CD4-positive, alpha-beta T cell treated with Interleukin-17A for 4 hours (primary cell): Measurements from ENCODE around the gene TMEM138.

Source experiments
- DNase-seq: peaks from one replicate; pipeline ENCODE4 v3.0.0-alpha.2; 2020; ENCODE audit warnings: mixed read lengths

Gene TMEM138

DNA sequence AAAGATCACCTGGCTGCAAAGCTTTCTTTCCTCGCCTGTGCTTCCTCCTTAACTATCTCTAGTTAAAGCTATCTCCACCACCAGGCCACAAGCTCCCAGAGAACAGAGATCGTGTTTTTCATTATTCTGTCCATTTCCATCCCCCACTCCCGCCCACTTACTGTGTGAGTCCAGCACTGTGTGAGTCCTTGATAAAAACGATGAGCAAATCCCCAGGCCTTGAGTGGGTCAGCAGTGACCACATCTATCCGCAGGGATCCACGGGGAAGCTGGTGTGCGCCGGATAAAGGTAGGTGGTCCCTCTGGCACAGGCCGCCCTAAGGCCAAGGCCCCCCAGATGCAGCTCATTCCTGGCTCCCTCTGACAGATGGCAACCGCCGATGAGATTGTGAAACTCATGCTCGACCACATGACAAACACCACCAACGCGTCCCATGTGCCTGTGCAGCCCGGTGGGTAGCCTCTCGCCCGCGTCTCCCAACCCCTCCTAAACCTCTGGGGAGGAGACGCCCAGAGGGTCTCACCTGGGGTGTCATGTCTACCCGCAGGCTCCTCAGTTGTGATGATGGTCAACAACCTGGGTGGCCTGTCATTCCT lies 19.9 kb upstream of the TMEM138 start:
- DNase-seq: no peak

DNA sequence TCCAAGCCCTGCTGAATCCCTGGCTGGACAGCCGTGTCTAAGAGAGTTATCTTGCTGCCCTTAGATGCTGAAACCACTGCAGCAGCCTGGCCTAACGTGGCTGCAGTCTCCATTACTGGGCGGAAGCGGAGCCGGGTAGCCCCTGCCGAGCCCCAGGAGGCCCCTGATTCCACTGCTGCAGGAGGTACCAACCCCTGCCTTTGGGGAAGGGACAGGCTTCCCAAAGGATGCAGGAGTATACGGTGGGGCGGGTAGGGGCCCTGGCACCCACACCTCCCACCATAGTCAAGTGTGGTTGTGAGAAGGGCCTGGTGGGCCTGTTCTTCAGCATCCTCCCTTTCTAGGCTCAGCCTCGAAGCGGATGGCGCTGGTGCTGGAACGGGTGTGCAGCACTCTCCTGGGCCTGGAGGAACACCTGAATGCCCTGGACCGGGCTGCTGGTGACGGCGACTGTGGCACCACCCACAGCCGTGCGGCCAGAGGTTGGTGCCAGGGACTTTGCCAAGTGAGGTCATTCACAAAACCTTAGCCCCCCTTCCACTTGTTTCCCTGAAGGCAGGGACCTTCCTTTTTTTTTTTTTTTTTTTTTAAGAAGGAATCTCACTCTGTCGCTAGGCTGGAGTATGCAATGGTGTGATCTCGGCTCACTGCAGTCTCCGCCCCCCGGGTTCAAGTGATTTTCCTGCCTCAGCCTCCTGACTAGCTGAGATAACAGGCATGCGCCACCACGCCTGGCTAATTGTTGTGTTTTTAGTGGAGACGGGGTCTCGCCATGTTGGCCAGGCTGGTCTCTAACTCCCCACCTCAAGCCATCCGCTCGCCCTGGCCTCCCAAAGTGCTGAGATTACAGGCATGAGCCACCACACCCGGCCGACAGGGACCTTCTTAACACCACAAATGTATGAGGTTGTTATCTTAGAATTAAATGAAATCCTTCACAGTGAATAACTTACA lies 18.1 kb upstream of the TMEM138 start:
- no peak for DNase-seq

DNA sequence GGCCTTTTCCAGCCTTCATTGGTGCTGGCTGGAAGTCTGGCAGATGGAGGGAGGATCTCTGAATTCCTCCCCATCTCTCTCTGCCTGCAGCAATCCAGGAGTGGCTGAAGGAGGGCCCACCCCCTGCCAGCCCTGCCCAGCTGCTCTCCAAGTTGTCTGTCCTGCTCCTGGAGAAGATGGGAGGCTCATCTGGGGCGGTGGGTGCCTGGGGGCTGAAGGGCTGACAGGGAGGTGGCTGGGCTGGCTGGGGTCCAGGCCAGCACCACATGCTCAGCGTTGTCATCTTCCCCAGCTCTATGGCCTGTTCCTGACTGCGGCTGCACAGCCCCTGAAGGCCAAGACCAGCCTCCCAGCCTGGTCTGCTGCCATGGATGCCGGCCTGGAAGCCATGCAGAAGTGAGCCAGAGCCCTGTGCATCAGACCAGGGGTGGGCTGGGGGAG lies 17.0 kb upstream of the TMEM138 start:
- no peak for DNase-seq

DNA sequence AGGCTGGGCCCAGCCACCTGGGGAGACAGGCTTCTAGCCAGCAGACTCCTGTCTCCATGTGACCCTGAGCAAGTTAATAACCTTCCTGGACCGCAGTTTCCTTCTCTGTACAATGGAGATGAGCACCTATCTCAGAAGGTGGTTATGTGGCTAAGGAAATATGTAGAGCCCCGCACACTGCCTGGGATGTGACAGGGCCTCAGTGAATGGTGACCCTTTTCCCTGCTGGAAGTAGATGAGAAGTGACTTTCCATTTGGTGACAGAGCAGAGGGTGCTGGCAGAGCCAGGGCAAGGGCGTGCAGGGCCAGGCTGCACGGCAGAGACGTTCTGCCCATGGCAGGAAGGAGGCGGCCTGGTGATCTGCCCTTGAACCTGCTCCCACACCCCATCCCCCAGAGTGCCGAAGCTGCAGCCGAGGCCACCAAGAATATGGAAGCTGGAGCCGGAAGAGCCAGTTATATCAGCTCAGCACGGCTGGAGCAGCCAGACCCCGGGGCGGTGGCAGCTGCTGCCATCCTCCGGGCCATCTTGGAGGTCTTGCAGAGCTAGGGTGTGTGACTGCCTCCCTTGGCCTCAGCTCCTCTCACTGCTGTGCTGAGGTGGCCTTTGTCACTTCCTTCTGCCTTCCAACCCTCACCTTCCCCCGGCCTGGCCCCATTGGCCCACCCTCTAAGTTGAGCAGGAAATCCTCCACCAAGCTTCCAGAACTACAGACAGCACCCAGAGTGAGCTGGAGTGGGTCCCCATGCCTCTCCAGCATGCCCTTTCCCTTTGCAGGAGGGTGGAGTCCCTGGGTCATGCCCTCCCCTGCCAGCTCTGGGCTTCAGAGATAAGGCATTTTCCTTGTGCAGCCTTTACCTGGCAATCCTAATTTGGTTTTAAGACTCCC lies 16.0 kb upstream of the TMEM138 start:
- DNase-seq: no peak

DNA sequence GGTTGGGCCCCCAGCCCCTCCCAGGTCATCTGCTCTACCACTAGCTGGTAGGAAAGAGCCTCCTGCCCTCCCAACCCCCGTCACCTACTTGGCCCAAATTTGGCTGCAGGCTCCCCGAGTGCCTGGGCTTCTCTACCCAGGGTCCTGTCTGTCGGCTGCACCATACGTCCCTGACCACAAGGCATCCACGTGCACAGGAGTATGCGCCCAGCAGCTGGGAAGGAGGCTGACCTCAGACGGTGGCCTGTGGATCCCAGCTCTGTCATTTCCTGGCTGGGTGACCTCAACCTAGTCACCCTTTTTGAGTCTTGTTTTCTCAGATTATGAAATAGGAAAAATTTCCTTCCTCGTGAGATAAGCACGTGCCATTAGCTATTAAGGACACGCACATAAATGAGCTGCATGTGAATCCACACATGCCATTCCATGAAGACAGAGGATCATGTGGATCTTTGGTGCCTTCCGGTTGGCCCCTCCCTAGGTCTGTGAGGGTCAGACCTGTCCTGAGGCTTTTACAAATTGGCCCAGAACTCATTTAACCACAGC lies 14.2 kb upstream of the TMEM138 start:
- no peak for DNase-seq

DNA sequence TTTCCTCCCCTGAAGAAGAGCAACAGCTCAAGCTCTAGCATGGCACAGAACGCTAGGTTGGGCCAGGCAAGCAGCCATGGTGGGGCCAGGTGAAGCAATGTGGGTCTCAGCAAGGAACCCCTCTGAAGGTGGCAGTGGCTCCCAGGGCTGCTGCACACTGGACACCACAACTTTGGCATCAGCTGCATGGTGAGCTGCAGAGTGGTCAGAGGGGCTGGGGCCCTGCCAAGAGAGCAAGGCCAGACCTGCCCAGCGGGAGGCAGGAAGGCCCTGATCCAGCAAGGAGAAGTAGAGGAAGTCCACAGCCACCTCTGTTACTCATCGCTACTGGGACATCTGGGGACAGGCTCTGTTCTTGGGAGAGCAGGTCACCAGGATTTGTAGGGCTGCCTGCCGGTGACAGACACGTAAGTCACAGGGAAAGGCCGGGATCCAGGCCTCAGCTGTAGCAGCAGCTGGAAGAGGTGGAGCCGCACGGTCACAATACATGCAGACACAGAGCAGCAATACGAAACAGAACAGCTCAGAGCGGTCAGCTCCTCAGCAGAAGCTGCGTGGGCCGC lies 12.9 kb upstream of the TMEM138 start:
- no peak for DNase-seq

DNA sequence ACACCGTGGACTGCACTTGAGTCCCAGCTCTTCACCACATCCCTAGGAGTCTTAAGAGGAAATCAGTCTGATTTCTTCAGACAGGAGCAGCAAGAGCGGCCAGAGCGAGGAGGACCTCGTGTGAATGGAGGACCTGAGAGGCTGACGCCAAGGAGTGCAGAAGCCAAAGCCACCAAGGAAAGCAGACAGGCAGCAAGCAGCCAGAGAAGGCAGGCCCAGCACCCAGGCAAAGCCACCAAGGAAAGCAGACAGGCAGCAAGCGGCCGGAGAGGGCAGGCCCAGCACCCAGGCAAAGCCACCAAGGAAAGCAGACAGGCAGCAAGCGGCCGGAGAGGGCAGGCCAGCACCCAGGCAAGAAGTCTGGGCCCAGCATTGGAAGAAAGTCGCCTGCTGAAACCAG lies 12.3 kb upstream of the TMEM138 start:
- DNase-seq: no peak

DNA sequence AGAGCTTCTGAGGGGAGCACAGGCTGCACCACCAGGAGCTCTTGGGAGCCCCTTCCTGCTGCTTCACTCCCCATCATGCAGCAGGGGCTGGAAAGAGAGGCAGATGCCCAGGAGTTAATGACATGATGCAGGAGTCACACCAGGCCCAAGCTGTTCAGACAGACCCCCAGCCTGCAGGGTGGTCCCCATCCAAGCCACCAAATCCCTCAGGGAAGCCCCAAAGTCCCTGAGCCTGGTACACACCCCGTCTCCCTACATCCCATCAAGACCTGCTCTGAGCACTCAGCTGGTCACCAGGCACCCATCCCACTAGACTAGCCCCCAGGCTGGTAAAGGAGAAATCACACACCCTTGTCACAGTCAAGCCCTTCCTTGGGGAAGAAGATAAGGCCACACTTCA lies 11.8 kb upstream of the TMEM138 start:
- DNase-seq: no peak

DNA sequence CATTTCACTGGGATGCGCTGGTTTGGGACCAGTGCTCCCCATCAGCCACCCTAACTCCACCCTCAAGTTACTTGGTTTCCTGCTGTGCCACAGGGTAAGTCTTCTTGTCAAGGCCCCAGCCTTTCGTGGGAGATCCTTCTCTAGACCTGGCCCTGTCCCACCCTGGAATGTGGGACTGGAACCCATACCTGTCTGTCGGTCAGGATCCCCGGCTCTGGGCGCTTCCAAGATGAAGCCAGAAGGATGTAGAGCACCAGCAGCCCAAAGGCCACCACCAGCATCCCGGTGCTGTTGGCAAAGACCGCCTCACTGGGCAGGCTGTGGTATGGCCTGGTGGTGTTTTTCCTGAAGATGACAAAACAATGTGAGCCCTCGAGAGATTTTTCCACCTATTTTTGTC lies 11.4 kb upstream of the TMEM138 start:
- no peak for DNase-seq

DNA sequence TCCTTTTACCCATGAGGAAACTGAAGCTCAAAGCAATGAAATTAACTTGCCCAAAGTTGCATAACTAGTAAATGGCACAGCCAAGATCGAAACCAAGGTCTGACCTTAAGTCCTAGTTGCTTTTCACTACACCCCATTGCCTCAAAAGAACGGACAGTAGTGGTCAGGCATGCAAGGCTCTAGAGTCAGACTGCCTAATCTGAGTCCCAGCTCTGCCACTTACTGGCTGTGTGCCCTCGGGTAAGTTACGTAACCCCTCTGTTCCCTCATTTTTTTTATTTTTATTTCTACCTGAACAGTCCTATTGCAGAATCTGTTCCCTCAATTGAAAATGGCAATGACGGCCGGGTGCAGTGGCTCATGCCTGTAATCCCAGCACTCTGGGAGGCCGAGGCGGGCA lies 10.1 kb upstream of the TMEM138 start:
- DNase-seq: no peak

DNA sequence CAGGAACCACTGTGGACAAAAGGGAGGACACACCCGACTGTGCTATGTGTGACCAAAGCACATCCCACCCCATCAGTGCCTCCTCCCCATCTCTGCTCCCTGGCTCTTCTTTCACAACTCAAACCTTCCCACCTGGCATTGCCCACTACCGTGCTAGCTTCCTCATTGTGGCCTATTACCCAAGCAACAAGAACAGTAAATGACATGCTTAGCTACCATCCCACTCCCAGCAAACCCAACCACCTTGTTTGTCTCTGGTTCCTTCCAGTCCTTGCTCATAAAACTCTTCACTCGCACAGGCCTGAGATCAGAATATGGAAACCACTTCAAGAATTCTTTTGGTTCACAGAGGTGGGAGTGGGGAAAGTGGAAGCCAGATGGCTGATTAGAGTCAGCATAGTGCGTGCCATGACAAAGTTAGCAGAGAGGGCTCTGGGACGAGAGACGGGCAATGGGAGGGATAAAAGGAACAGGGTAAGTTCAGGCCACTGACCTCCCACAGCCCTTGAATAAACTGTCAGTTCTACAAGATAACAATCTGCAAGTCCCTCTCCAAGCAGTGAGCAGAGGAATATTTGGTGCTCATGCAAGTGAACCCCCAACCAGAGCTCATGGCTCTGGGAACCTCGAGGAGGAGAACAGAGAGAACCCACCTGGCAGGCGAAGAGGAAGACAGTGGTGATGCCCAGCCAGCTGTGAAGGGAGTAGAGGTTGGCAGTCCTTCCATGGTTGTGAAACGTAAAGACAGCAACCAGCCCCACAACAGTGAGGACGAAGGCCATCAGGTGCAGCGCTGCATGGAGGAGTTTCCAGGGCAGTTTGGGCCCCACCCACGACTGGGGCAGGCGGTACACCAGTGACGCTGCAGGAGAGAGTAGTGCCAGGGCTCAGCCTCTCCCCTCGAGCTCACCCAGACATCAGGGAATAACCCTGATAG lies 8.8 kb upstream of the TMEM138 start:
- DNase-seq: no peak

DNA sequence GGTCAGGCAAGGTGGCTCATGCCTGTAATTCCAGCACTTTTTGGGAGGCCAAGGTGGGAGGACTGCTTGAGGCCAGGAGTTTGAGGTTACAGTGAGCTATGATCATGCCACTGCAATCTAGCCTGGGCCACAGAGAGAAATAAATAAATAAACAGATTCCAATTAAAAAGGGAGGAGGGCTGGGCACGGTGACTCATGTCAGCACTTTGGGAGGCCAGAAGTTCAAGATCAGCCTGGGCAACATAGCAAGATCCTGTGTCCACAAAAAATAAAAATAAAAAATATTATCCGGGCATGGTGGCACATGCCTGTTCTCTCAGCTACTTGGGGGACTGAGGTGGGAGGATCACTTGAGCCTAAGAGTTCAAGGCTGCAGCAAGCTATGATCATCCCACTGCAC lies 8.0 kb upstream of the TMEM138 start:
- no peak for DNase-seq

DNA sequence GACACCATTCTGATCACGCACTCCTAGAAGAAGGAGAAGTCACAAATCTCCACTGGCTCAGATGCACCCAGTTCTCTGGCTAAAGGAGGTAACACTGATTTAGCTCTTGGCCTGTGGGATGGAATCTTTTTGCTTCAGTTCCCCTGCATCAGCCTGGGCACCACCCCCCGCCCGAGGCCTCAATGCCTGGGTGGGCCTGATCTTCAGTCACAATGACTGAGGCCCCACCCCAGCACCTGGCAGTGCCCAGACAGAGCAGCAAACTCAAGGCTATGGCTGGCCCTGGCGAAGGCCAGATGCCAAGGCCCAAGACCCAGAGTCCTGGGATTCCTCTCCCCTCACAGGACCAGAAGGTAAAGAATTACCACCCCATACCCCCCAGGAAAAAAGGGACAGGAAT lies 5.5 kb upstream of the TMEM138 start:
- DNase-seq: no peak

DNA sequence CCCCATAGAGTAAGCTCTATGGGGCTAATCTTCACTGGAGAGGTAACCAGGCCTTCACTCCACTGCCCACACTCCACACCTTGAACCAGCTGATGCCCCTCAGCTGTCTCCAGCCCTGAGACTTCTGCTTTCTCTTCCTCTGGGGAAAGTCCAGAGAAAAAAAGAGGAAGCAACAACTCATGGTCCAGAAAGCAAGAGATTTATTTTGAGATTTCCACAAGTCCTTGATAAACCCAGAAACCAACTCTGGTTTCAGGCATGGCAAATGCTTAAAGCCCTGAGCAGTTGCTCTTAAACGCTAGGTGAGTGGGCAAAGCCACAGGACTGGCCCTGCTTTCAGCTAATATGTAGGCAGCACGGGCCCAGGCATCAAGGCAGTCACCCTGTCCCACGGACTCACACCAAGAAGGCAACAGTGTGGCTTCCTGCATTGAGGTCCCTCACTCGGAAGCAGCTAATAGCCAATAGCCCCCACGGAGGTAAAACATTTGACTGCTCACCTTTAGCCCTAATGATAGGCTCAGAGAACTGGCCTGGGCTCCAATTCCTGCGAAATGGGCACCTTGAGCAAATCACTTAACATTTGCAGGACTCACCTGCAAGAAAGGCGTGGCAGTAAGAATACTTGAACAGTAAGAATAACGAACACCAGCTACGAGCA lies 4.8 kb upstream of the TMEM138 start:
- no peak for DNase-seq

DNA sequence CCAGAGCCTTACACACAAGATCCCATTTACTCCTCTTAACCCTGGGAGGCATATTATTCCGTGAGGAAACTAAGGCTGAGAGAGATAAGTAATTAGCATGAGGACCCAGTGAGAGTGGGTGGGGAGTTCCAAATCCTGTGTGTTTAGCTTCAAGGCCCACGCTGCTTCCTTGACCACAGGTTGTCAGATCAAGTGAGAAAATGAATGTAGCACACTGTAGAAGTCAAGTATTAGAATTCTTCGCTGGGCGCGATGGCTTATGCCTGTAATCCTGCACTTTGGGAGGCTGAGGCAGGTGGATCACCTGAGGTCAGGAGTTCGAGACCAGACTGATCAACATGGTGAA lies 4.3 kb upstream of the TMEM138 start:
- no peak for DNase-seq

DNA sequence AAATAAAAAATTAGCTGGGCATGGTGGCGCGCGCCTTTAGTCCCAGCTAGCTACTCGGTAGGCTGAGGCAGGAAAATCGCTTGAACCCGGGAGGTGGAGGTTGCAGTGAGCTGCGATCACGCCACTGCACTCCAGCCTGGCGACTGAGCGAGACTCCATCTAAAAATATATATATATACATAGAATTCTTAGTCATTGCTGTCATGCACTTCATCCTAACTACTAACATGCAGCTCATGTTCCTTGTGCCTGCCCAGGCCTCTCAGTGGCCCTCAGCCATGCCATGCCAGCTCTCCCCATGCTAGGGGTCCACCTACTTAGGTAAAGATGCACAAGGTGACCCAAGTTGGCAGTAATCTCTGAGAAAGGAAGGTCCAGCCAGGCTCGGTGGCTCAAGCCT lies 3.6 kb upstream of the TMEM138 start:
- DNase-seq: no peak

DNA sequence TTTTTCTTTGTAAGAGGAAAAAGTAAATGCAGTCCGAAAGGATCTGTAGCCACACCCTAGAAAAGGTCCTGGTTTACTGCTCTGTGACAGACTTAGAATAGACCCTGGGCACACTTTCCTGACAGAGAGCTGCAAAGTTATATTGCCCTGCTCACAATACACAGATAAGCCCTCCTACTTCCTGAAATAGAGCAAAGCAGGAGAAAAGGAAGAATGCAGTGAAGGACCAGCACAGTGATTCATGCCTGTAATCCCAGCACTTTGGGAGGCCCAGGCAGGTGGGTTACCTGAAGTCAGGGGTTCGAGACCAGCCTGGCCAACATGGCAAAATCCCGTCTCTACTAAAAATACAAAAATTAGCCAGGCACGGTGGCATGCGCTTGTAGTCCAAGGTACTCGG lies 2.7 kb upstream of the TMEM138 start:
- DNase-seq: no peak

DNA sequence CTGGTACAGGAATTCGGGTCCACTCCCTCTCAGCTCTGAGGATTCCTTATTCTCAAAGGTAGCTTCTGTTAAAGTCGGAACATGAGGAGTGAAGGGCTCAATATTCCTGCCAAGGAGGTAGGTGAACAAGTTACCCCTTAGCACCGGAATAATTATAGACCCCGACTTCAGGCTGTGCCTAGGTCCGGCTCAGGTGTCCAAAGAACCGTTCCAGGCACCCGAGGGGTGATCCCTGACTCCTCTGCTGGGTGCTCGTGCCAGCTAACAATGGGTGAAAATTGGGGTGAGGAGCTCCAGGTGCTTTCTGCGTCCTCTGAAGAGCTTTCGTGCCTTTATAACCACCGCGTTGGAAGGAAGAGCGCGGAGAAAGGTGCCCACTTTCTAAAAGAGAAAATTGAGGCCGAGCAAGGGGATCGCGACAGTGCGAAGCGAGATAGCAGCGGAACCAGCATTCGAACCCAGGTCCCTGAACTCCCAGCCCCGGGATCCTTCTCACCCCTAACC lies 885 bp upstream of the TMEM138 start:
- DNase-seq: no peak

DNA sequence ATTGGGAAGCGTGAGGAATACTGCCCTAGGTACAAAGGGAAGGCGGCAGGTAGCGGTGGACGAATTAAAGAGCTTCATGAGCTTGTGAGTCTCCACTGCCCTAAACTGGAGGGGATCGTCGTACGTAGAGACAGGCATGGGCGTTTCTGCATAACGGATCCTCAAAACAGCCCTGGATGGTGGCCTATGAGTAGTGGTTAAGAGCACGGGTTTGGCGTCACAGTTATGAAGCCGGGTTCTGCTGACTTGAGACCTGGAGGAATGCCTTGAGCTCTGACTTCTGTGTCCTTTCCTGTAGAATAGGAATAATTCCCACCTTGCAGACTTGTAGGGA lies 335 bp downstream of the TMEM138 start:
- no peak for DNase-seq

DNA sequence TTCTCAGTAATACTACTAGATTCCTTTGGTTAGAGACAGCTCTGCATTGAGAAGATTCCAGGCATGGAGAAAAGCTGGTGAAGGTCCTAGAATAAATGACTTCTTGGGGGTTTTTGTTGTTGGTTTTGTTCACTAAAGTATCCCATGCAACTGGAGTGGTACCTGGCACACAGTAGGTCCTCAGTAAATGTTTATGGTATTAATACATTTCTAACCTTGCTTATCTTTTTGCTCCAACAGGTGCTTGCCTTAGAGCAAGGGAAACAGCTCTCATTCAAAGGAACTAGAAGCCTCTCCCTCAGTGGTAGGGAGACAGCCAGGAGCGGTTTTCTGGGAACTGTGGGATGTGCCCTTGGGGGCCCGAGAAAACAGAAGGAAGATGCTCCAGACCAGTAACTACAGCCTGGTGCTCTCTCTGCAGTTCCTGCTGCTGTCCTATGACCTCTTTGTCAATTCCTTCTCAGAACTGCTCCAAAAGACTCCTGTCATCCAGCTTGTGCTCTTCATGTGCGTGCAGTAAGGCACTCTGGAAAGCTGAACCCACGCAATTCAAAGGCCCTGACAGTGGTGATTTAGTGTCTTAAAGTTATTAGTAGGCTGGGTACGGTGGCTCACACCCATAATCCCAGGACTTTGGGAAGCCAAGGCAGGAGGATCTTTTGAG lies 2.0 kb downstream of the TMEM138 start:
- no peak for DNase-seq

DNA sequence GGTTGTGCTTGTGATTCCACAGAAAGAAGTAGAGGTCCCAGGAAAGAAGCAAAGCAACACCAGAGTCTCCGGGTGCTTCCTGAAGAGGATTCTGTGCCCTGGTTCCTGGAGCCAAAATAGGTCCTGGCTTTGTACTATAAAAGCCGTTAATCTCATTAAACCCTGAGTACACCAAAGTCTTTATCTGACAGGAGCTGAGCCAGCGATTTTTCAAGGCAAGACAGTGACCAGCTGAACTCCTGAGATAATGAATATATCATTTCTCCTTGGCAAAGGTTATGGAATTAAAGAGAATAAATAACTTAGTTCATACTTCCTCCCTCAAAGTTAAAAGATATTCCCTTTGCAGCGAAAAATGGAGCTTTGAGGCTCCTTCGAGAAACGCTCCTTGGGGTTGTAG lies 5.2 kb downstream of the TMEM138 start:
- no peak for DNase-seq
